Fibroblast of the aortic adventitia (primary cell): ENCODE measurements around the gene TEX48. TPM values are rescaled to one million over a fixed set of nuclear protein-coding genes. Genes with fewer than 3 reads are reported as not detected.

Experiments used
- DNase-seq: peaks from one replicate; pipeline ENCODE4 v3.0.0-alpha.2; 2010; ENCODE audit warnings: low read depth
- H3K4me3 ChIP-seq: 2 replicates; pipeline ENCODE4 v1.5.1; 2011; ENCODE audit warnings: low read depth, mild to moderate bottlenecking, control low read depth, low read length, moderate library complexity
- CTCF ChIP-seq: IDR thresholded peaks from 2 replicates; pipeline ENCODE4 v1.5.1; 2011; ENCODE audit warnings: mild to moderate bottlenecking, low read length, control low read depth, inconsistent platforms; ENCODE audit not compliant: insufficient read depth
- total RNA-seq: library from RNA; depleted of rRNA; stranded (reverse); fragments of >200 nt; gene quantifications from 2 replicates; pipeline ENCODE4 v1.2.3, GENCODE V29; 2012; ENCODE audit warnings: low replicate concordance

The TEX48 gene
- total RNA-seq, 1 donor: not detected

GRCh38 chr9:114690308-114690707 lies 8.3 kb upstream of the TEX48 start:
- DNase-seq: no peak
- no peak overlapping the region for H3K4me3 ChIP-seq
- no peak for TF ChIP-seq CTCF

GRCh38 chr9:114689813-114690212 lies 7.8 kb upstream of the TEX48 start:
- TF ChIP-seq CTCF: no peak
- no peak overlapping the region for H3K4me3 ChIP-seq
- DNase-seq: no peak

GRCh38 chr9:114688909-114689610 lies 7.1 kb upstream of the TEX48 start:
- H3K4me3 ChIP-seq: no peak overlapping the region
- no peak for DNase-seq
- no peak for TF ChIP-seq CTCF

- DNase-seq: no peak
- TF ChIP-seq CTCF: no peak
These were observed 6.4 kb upstream of the TEX48 start for GRCh38 chr9:114688379-114688778.

DNA sequence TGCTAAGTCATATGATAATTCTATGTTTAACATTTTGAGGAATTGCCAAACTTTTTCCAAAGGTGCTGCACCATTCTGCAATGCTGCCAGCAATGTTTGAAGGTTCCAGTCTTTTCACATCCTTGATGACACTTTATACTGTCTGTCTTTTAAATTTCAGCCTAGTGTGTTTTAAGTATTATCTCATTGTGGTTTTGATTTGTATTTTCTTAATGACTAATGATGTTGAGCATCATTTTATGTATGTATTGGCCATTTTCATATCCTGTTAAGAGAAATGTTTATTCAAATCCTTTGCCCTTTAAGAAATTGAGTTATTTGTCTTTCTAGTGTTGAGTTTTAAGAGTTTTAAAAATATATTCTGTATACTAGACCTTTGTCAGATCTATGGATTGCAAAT lies 5.0 kb upstream of the TEX48 start:
- no peak overlapping the region for H3K4me3 ChIP-seq
- TF ChIP-seq CTCF: no peak
- peak; percentile 45 for DNase-seq

More at GRCh38 chr9:114688379-114688778, 6.4 kb upstream of the TEX48 start:
- H3K4me3 ChIP-seq: no peak overlapping the region

- DNase-seq: no peak
- no peak for TF ChIP-seq CTCF
- H3K4me3 ChIP-seq: no peak overlapping the region
These were observed 4.0 kb upstream of the TEX48 start for GRCh38 chr9:114685951-114686350.

- DNase-seq: no peak
- TF ChIP-seq CTCF: no peak
- H3K4me3 ChIP-seq: no peak overlapping the region
These were observed 2.0 kb upstream of the TEX48 start for GRCh38 chr9:114684036-114684435.
